Fibroblast of lung (primary cell): ENCODE results near the gene EYA2. TPM values are rescaled to one million over a fixed set of nuclear protein-coding genes. Genes with fewer than 3 reads are reported as not detected.

Experiments used
- DNase-seq, 2 donors: peaks; one replicate each; pipeline versions ENCODE4 v3.0.0 to v3.0.0-alpha.2; 2010; ENCODE audit warnings: low read depth in 2 of 2
- H2AFZ ChIP-seq: 2 replicates; pipeline ENCODE4 v1.5.1; 2012; ENCODE audit warnings: low read length, control low read depth, inconsistent platforms
- H3K27ac ChIP-seq: 2 replicates; pipeline ENCODE4 v1.5.1; 2011; ENCODE audit warnings: low read length, control low read depth; ENCODE audit not compliant: insufficient read depth
- H3K27me3 ChIP-seq: 2 replicates; pipeline ENCODE4 v1.5.1; 2011; ENCODE audit warnings: mild to moderate bottlenecking, low read length; ENCODE audit not compliant: control insufficient read depth, insufficient read depth
- H3K36me3 ChIP-seq: 2 replicates; pipeline ENCODE4 v1.5.1; 2011; ENCODE audit warnings: low read length; ENCODE audit not compliant: control insufficient read depth, insufficient read depth
- H3K4me1 ChIP-seq: 2 replicates; pipeline ENCODE4 v1.5.1; 2011; ENCODE audit warnings: low read length; ENCODE audit not compliant: control insufficient read depth, insufficient read depth; ENCODE audit errors: extremely low read depth
- H3K4me2 ChIP-seq: 2 replicates; pipeline ENCODE4 v1.5.1; 2011; ENCODE audit warnings: low read length, control low read depth; ENCODE audit not compliant: insufficient read depth; ENCODE audit errors: extremely low read depth
- H3K4me3 ChIP-seq, 4 experiments: fragments of 200-600 bp in 1 of 4; sonication (generic) in 1 of 4; replicated peaks in 1 of 4; 2 replicates each; pipeline ENCODE4 v1.5.1; 2011 to 2016; ENCODE audit warnings: low read length in 4 of 4, low read depth in 3 of 4, mild to moderate bottlenecking in 3 of 4, control low read depth in 2 of 4, inconsistent platforms in 1 of 4, mixed read lengths in 1 of 4; ENCODE audit not compliant: insufficient read depth in 1 of 4; ENCODE audit errors: control extremely low read depth in 1 of 4
- H3K79me2 ChIP-seq: 2 replicates; pipeline ENCODE4 v1.5.1; 2012; ENCODE audit warnings: mild to moderate bottlenecking, low read length, inconsistent platforms; ENCODE audit not compliant: control insufficient read depth, insufficient read depth
- H3K9ac ChIP-seq: 2 replicates; pipeline ENCODE4 v1.5.1; 2011; ENCODE audit warnings: mild to moderate bottlenecking, low read length, control low read depth; ENCODE audit not compliant: insufficient read depth
- H3K9me3 ChIP-seq: 2 replicates; pipeline ENCODE4 v1.5.1; 2012; ENCODE audit warnings: low read depth, low read length; ENCODE audit not compliant: control insufficient read depth, insufficient read depth
- H4K20me1 ChIP-seq: 2 replicates; pipeline ENCODE4 v1.5.1; 2011; ENCODE audit warnings: low read length; ENCODE audit not compliant: control insufficient read depth, insufficient read depth; ENCODE audit errors: extremely low read depth
- CTCF ChIP-seq, 2 donors: IDR thresholded peaks in 1 of 2; conservative IDR thresholded peaks in 1 of 2; 1 replicate in 1 of 2; 2 replicates in 1 of 2; pipeline ENCODE4 v1.5.1; 2011 to 2012; ENCODE audit warnings: low read length in 2 of 2, control low read depth in 1 of 2, inconsistent platforms in 1 of 2, low read depth in 1 of 2, mild to moderate bottlenecking in 1 of 2
- EZH2 ChIP-seq: IDR thresholded peaks from 2 replicates; pipeline ENCODE4 v1.5.1; 2012; ENCODE audit warnings: low read length, control low read depth, mild to moderate bottlenecking; ENCODE audit errors: missing control alignments
- polyA plus RNA-seq, 2 donors: library from polyadenylated mRNA; depleted of rRNA in 1 of 2; stranded (reverse) in 1 of 2; unstranded in 1 of 2; fragments of >200 nt; gene quantifications; 2 replicates each; pipeline ENCODE4 v1.2.1, GENCODE V29; 2011 to 2012; ENCODE audit warnings: missing spikeins in 1 of 2
- total RNA-seq: library from RNA; depleted of rRNA; stranded (reverse); fragments of >200 nt; gene quantifications from 2 replicates; pipeline ENCODE4 v1.2.1, GENCODE V29; 2014

EYA2 gene
- total and polyA plus RNA-seq, 2 donors (not counting 1 experiment from before 2014, with no cell fraction given), result 0.37 to 1.7 TPM

- Histone ChIP-seq H3K9ac (no peak overlapping the region), H2AFZ (no peak overlapping the region)
These were observed 198.8 kb downstream of the EYA2 start for GRCh38 chr20:47093320-47093966.

GRCh38 chr20:47095690-47096089, 201.0 kb downstream of the EYA2 start:
- Histone ChIP-seq H3K27ac (no peak overlapping the region), H3K4me3 (no peak overlapping the region), H4K20me1 (no peaks in the 10 kb centered on the region), H3K4me1 (no peaks in the 10 kb centered on the region), H3K9me3 (no peaks in the 10 kb centered on the region), H3K4me2 (no peak overlapping the region), H3K36me3 (no peaks in the 10 kb centered on the region), H2AFZ (no peak overlapping the region), H3K79me2 (no peaks in the 10 kb centered on the region), H3K9ac (no peak overlapping the region), H3K27me3 (peaks cover 3% of the 10 kb centered on the region)
- TF ChIP-seq EZH2 (no peak), CTCF (conservative IDR thresholded peaks at IDR 0.05 in 1 of 2, IDR thresholded peaks at IDR 0.05 in 1 of 2; ENCODE audit: low read depth in 1 of 2, low read length in 2 of 2) (no peak)
- no peak for DNase-seq

More at GRCh38 chr20:47093320-47093966, 198.8 kb downstream of the EYA2 start:
- no peaks in the 10 kb centered on the region for H3K27me3 ChIP-seq
- H3K9me3 ChIP-seq, result no peaks in the 10 kb centered on the region
- no peak overlapping the region for H3K4me3 ChIP-seq
- H3K36me3 ChIP-seq, result no peaks in the 10 kb centered on the region
- DNase-seq, result no peak
- H3K27ac ChIP-seq, result no peak overlapping the region
- TF ChIP-seq CTCF (conservative IDR thresholded peaks at IDR 0.05 in 1 of 2, IDR thresholded peaks at IDR 0.05 in 1 of 2; ENCODE audit: low read depth in 1 of 2, low read length in 2 of 2), result no peak
- TF ChIP-seq EZH2, result no peak
- H3K4me2 ChIP-seq, result no peak overlapping the region
- H3K79me2 ChIP-seq, result no peaks in the 10 kb centered on the region
- no peaks in the 10 kb centered on the region for H4K20me1 ChIP-seq
- no peaks in the 10 kb centered on the region for H3K4me1 ChIP-seq

GRCh38 chr20:47097691-47098622, 203.3 kb downstream of the EYA2 start:
- H3K36me3 ChIP-seq, result no peaks in the 10 kb centered on the region
- peaks cover 4% of the 10 kb centered on the region for H3K27me3 ChIP-seq
- no peak for TF ChIP-seq EZH2
- no peak for TF ChIP-seq CTCF (conservative IDR thresholded peaks at IDR 0.05 in 1 of 2, IDR thresholded peaks at IDR 0.05 in 1 of 2; ENCODE audit: low read depth in 1 of 2, low read length in 2 of 2)

More at GRCh38 chr20:47097691-47098622, 203.3 kb downstream of the EYA2 start:
- Histone ChIP-seq H3K9ac (no peak overlapping the region), H4K20me1 (no peaks in the 10 kb centered on the region), H3K4me3 (no peak overlapping the region), H3K9me3 (no peaks in the 10 kb centered on the region), H3K79me2 (no peaks in the 10 kb centered on the region), H2AFZ (no peak overlapping the region), H3K27ac (no peak overlapping the region), H3K4me1 (no peaks in the 10 kb centered on the region), H3K4me2 (no peak overlapping the region)
- DNase-seq, result no peak
